SK-N-SH treated with all-trans-retinoic acid at 6 μM for 48 hours (cell line): ENCODE data around the gene CASP1.

ENCODE experiments used
- ATAC-seq: fragments of 200-7000 bp; cut with Tn5 transposase; 3 replicates; pipeline ENCODE4 v1.9.1; 2020; ENCODE audit warnings: mild to moderate bottlenecking, moderate library complexity
- ARNTL ChIP-seq: fragments of 450-650 bp; formaldehyde crosslinking; IDR thresholded peaks from 2 replicates; pipeline ENCODE4 v1.5.0; 2020; ENCODE audit warnings: low read depth, mild to moderate bottlenecking, moderate library complexity, borderline replicate concordance
- BACH2 ChIP-seq: fragments of 250-450 bp; sonication (Bioruptor Pico); IDR thresholded peaks from 2 replicates; pipeline ENCODE4 v1.9.0; 2021; ENCODE audit warnings: mild to moderate bottlenecking, borderline replicate concordance
- CSDC2 ChIP-seq: fragments of 250-450 bp; sonication (Bioruptor Pico); IDR thresholded peaks from 2 replicates; pipeline ENCODE4 v1.5.0; 2020; ENCODE audit warnings: mild to moderate bottlenecking, moderate library complexity
- ESRRG ChIP-seq: fragments of 250-450 bp; sonication (Bioruptor Pico); IDR thresholded peaks from 2 replicates; pipeline ENCODE4 v1.6.1; 2021; ENCODE audit warnings: mild to moderate bottlenecking
- GLIS3 ChIP-seq: fragments of 250-450 bp; sonication (Bioruptor Pico); IDR thresholded peaks from 2 replicates; pipeline ENCODE4 v1.5.0; 2020; ENCODE audit warnings: mild to moderate bottlenecking, moderate library complexity
- ISL1 ChIP-seq: fragments of 250-450 bp; sonication (Bioruptor Pico); IDR thresholded peaks from 2 replicates; pipeline ENCODE4 v2.1.2; 2022; ENCODE audit warnings: mild to moderate bottlenecking, moderate library complexity
- PPARA ChIP-seq: fragments of 250-450 bp; sonication (Bioruptor Pico); IDR thresholded peaks from 2 replicates; pipeline ENCODE4 v1.5.0; 2020; ENCODE audit warnings: mild to moderate bottlenecking, borderline replicate concordance
- RARB ChIP-seq: fragments of 250-450 bp; sonication (Bioruptor Pico); IDR thresholded peaks from 2 replicates; pipeline ENCODE4 v1.8.0; 2021; ENCODE audit warnings: mild to moderate bottlenecking, moderate library complexity
- SNAI2 ChIP-seq: fragments of 250-450 bp; sonication (Bioruptor Pico); IDR thresholded peaks from 2 replicates; pipeline ENCODE4 v1.5.0; 2020; ENCODE audit warnings: mild to moderate bottlenecking, moderate library complexity
- TOX ChIP-seq: fragments of 250-450 bp; sonication (Bioruptor Pico); IDR thresholded peaks from 2 replicates; pipeline ENCODE4 v1.8.0; 2021; ENCODE audit warnings: mild to moderate bottlenecking, moderate library complexity, borderline replicate concordance
- ZFP3 ChIP-seq: fragments of 250-450 bp; sonication (Bioruptor Pico); IDR thresholded peaks from 2 replicates; pipeline ENCODE4 v1.5.0; 2020; ENCODE audit warnings: mild to moderate bottlenecking, moderate library complexity
- ZNF565 ChIP-seq: fragments of 450-650 bp; formaldehyde crosslinking; conservative IDR thresholded peaks from 2 replicates; pipeline ENCODE4 v1.5.0; 2020; ENCODE audit warnings: low read depth, mild to moderate bottlenecking, moderate library complexity
- ZNF70 ChIP-seq: fragments of 450-650 bp; formaldehyde crosslinking; IDR thresholded peaks from 2 replicates; pipeline ENCODE4 v1.5.0; 2020; ENCODE audit warnings: mild to moderate bottlenecking, moderate library complexity
- ZNF8 ChIP-seq: fragments of 450-650 bp; formaldehyde crosslinking; IDR thresholded peaks from 2 replicates; pipeline ENCODE4 v1.5.0; 2020; ENCODE audit warnings: mild to moderate bottlenecking, moderate library complexity
- TF ChIP-seq, protein P1 (sequence below): fragments of 250-450 bp; sonication (Bioruptor Pico); IDR thresholded peaks from 2 replicates; pipeline ENCODE4 v1.5.0; 2020; ENCODE audit warnings: mild to moderate bottlenecking, moderate library complexity
- TF ChIP-seq, protein P2 (sequence below): fragments of 250-450 bp; sonication (Bioruptor Pico); IDR thresholded peaks from 2 replicates; pipeline ENCODE4 v1.8.0; 2021; ENCODE audit warnings: low read depth, mild to moderate bottlenecking, moderate library complexity, borderline replicate concordance
- TF ChIP-seq, protein P3 (sequence below): fragments of 250-450 bp; sonication (Bioruptor Pico); IDR thresholded peaks from 2 replicates; pipeline ENCODE4 v1.5.1; 2020; ENCODE audit warnings: low read depth, mild to moderate bottlenecking, moderate library complexity
- TF ChIP-seq, protein P4 (sequence below): fragments of 250-450 bp; sonication (Bioruptor Pico); IDR thresholded peaks from 2 replicates; pipeline ENCODE4 v1.5.1; 2021; ENCODE audit warnings: mild to moderate bottlenecking, moderate library complexity
- TF ChIP-seq, protein P5 (sequence below): fragments of 250-450 bp; sonication (Bioruptor Pico); IDR thresholded peaks from 2 replicates; pipeline ENCODE4 v1.8.0; 2020; ENCODE audit warnings: mild to moderate bottlenecking, moderate library complexity, borderline replicate concordance

The CASP1 gene

DNA sequence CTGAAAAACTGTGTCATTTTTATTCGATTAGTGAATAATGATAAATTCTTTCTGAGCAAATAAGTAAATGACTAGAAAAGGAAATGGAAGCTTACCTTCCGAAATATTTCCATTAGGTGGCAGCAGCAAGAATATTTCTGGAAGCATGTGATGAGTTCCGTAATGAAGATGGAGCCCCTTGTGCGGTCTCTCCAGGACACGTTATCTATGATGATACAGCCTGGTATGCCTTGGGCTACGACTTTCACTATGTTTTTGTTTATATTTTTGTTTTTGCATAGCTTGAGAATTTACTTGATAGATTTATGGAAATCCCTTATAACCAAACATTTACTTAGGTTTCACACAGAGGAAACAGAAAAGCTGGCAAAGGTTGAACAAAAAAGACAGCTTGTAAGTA is 37.7 kb downstream of the CASP1 start (continued):
- TF ChIP-seq, protein P1, sequence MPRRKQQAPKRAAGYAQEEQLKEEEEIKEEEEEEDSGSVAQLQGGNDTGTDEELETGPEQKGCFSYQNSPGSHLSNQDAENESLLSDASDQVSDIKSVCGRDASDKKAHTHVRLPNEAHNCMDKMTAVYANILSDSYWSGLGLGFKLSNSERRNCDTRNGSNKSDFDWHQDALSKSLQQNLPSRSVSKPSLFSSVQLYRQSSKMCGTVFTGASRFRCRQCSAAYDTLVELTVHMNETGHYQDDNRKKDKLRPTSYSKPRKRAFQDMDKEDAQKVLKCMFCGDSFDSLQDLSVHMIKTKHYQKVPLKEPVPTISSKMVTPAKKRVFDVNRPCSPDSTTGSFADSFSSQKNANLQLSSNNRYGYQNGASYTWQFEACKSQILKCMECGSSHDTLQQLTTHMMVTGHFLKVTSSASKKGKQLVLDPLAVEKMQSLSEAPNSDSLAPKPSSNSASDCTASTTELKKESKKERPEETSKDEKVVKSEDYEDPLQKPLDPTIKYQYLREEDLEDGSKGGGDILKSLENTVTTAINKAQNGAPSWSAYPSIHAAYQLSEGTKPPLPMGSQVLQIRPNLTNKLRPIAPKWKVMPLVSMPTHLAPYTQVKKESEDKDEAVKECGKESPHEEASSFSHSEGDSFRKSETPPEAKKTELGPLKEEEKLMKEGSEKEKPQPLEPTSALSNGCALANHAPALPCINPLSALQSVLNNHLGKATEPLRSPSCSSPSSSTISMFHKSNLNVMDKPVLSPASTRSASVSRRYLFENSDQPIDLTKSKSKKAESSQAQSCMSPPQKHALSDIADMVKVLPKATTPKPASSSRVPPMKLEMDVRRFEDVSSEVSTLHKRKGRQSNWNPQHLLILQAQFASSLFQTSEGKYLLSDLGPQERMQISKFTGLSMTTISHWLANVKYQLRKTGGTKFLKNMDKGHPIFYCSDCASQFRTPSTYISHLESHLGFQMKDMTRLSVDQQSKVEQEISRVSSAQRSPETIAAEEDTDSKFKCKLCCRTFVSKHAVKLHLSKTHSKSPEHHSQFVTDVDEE (CRISPR knock-in tag), result no peak

DNA sequence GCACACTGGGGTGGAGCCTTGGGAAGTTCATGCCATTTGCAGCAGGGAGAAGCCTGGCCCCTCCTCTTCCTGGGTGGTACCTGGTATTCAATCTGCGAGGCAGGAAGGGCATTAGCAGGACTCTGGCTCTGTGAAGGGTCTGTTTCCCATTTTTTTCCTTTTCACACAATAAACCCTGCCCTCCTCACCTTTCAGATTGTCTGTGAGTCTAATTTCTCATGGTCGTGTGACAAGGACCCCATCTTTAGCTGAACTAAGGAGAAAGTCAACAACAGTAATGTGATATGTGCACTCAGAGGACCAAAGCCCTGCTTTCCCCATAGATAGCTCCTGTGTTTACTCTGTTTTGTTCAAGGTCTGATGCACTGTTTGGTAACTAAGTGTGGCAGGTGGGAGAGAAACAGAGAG is 39.9 kb downstream of the CASP1 start:
- ATAC-seq, result no peak
- TF ChIP-seq, protein P2, sequence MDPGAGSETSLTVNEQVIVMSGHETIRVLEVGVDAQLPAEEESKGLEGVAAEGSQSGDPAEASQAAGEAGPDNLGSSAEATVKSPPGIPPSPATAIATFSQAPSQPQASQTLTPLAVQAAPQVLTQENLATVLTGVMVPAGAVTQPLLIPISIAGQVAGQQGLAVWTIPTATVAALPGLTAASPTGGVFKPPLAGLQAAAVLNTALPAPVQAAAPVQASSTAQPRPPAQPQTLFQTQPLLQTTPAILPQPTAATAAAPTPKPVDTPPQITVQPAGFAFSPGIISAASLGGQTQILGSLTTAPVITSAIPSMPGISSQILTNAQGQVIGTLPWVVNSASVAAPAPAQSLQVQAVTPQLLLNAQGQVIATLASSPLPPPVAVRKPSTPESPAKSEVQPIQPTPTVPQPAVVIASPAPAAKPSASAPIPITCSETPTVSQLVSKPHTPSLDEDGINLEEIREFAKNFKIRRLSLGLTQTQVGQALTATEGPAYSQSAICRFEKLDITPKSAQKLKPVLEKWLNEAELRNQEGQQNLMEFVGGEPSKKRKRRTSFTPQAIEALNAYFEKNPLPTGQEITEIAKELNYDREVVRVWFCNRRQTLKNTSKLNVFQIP (CRISPR knock-in tag), result no peak
- TF ChIP-seq, protein P3, sequence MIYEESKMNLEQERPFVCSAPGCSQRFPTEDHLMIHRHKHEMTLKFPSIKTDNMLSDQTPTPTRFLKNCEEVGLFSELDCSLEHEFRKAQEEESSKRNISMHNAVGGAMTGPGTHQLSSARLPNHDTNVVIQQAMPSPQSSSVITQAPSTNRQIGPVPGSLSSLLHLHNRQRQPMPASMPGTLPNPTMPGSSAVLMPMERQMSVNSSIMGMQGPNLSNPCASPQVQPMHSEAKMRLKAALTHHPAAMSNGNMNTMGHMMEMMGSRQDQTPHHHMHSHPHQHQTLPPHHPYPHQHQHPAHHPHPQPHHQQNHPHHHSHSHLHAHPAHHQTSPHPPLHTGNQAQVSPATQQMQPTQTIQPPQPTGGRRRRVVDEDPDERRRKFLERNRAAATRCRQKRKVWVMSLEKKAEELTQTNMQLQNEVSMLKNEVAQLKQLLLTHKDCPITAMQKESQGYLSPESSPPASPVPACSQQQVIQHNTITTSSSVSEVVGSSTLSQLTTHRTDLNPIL (CRISPR knock-in tag), result no peak
- no peak for TF ChIP-seq CSDC2 (CRISPR knock-in tag)
- TF ChIP-seq PPARA (CRISPR knock-in tag), result no peak
- no peak for TF ChIP-seq GLIS3
- TF ChIP-seq, protein P1 (CRISPR knock-in tag), result no peak
- no peak for TF ChIP-seq ZNF8 (CRISPR knock-in tag)
- TF ChIP-seq ZFP3, result no peak
- no peak for TF ChIP-seq ARNTL
- TF ChIP-seq, protein P4, sequence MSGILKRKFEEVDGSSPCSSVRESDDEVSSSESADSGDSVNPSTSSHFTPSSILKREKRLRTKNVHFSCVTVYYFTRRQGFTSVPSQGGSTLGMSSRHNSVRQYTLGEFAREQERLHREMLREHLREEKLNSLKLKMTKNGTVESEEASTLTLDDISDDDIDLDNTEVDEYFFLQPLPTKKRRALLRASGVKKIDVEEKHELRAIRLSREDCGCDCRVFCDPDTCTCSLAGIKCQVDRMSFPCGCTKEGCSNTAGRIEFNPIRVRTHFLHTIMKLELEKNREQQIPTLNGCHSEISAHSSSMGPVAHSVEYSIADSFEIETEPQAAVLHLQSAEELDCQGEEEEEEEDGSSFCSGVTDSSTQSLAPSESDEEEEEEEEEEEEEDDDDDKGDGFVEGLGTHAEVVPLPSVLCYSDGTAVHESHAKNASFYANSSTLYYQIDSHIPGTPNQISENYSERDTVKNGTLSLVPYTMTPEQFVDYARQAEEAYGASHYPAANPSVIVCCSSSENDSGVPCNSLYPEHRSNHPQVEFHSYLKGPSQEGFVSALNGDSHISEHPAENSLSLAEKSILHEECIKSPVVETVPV (CRISPR knock-in tag), result no peak
- TF ChIP-seq SNAI2 (CRISPR knock-in tag), result no peak
- no peak for TF ChIP-seq RARB (CRISPR knock-in tag)
- TF ChIP-seq, protein P5, sequence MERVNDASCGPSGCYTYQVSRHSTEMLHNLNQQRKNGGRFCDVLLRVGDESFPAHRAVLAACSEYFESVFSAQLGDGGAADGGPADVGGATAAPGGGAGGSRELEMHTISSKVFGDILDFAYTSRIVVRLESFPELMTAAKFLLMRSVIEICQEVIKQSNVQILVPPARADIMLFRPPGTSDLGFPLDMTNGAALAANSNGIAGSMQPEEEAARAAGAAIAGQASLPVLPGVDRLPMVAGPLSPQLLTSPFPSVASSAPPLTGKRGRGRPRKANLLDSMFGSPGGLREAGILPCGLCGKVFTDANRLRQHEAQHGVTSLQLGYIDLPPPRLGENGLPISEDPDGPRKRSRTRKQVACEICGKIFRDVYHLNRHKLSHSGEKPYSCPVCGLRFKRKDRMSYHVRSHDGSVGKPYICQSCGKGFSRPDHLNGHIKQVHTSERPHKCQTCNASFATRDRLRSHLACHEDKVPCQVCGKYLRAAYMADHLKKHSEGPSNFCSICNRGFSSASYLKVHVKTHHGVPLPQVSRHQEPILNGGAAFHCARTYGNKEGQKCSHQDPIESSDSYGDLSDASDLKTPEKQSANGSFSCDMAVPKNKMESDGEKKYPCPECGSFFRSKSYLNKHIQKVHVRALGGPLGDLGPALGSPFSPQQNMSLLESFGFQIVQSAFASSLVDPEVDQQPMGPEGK (CRISPR knock-in tag), result no peak
- TF ChIP-seq ZNF70 (CRISPR knock-in tag), result no peak

DNA sequence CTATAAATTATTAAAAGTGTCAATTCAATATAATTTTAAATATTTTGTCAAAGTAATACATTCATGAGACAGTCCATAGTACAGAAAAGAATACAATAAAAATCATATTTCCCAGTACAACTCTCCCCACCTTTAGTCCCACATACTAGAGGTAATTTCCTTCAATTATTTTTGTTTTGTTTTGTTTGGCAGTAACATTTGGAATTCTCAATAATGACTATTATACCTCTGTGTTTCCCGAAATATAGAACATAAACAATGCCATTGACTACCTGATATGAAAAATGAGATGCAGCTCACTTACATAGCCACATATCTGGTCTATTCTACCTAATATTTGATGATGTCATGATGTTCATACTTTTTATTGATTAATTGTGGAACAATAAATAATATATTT is 42.2 kb downstream of the CASP1 start:
- TF ChIP-seq RARB (CRISPR knock-in tag) (no peak), CSDC2 (CRISPR knock-in tag) (no peak), ZNF565 (no peak), ISL1 (CRISPR knock-in tag) (no peak), ZFP3 (no peak), BACH2 (CRISPR knock-in tag) (no peak), ZNF70 (CRISPR knock-in tag) (no peak), ZNF8 (CRISPR knock-in tag) (no peak), TOX (CRISPR knock-in tag) (no peak), ARNTL (no peak), GLIS3 (no peak), ESRRG (CRISPR knock-in tag) (no peak)
- no peak for ATAC-seq
